Gastroesophageal sphincter (tissue), 3 donors: ENCODE data around the gene MAN1A1.

Experiments
- CTCF ChIP-seq, 4 experiments: fragments of 200-600 bp in 2 of 4; fragments of 450-650 bp in 2 of 4; sonication (generic) in 1 of 4; IDR thresholded peaks; one replicate each; pipeline ENCODE4 v1.5.1; 2017 to 2019; ENCODE audit warnings: antibody characterized with exemption in 4 of 4, mild to moderate bottlenecking in 2 of 4, moderate library complexity in 2 of 4
- EP300 ChIP-seq: sonication (generic); formaldehyde crosslinking; IDR thresholded peaks from one replicate; pipeline ENCODE4 v1.6.1; 2017; ENCODE audit warnings: antibody characterized with exemption, mild to moderate bottlenecking
- POLR2A ChIP-seq, 2 donors: fragments of 450-650 bp; IDR thresholded peaks; one replicate each; pipeline ENCODE4 v1.6.1; 2017; ENCODE audit warnings: antibody characterized with exemption in 2 of 2, mild to moderate bottlenecking in 2 of 2, moderate library complexity in 1 of 2
- POLR2AphosphoS5 ChIP-seq: sonication (generic); formaldehyde crosslinking; IDR thresholded peaks from one replicate; pipeline ENCODE4 v1.6.1; 2017; ENCODE audit warnings: antibody characterized with exemption

- TF ChIP-seq CTCF (IDR thresholded peaks at IDR 0.05) (no peak), EP300 (no peak), POLR2AphosphoS5 (no peak), POLR2A (IDR thresholded peaks at IDR 0.05) (no peak)
Measured at GRCh38 chr6:119325559-119326265, 23.8 kb downstream of the MAN1A1 start.
